ENCODE results near the gene ARHGAP10. TPM values are rescaled to one million over a fixed set of nuclear protein-coding genes. Genes with fewer than 3 reads are reported as not detected.

The ARHGAP10 gene
- total RNA-seq, 1 donor from 2014 or later: 15.5 TPM

- no peaks in the 10 kb centered on the region for H3K36me3 ChIP-seq (ENCODE audit: control insufficient read depth, insufficient read depth, low read length)
- no peak overlapping the region for H3K4me3 ChIP-seq (ENCODE audit: low read depth, low read length)
- H3K27me3 ChIP-seq (ENCODE audit: control insufficient read depth, insufficient read depth, low read length): no peaks in the 10 kb centered on the region
- DNase-seq (ENCODE audit: low read depth): no peak
- TF ChIP-seq, protein P1, sequence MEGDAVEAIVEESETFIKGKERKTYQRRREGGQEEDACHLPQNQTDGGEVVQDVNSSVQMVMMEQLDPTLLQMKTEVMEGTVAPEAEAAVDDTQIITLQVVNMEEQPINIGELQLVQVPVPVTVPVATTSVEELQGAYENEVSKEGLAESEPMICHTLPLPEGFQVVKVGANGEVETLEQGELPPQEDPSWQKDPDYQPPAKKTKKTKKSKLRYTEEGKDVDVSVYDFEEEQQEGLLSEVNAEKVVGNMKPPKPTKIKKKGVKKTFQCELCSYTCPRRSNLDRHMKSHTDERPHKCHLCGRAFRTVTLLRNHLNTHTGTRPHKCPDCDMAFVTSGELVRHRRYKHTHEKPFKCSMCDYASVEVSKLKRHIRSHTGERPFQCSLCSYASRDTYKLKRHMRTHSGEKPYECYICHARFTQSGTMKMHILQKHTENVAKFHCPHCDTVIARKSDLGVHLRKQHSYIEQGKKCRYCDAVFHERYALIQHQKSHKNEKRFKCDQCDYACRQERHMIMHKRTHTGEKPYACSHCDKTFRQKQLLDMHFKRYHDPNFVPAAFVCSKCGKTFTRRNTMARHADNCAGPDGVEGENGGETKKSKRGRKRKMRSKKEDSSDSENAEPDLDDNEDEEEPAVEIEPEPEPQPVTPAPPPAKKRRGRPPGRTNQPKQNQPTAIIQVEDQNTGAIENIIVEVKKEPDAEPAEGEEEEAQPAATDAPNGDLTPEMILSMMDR (IDR thresholded peaks at IDR 0.05; ENCODE audit: insufficient read depth, low read length, poor library complexity, severe bottlenecking): no peak
These were observed 357.7 kb downstream of the ARHGAP10 start for GRCh38 chr4:148089624-148090023.

DNA sequence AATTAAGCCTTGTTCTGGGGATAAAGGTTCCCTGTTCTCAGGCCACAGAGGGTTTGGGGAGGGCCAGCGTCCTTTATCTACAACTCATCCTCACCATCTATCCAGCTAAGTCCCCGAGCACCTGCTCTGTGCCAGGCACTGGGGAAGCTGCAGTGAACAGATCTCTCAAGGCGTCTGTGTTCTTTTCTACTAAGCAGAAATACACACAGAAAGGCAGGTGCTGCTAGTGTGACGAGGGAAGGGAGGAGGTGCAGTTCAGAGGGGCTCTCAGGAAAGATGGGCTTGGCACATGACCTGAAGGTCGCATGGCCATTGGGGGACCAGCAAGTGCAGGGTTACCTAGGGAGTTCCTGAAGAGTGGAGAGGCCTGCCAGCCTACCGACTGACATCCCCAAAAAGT, 358.1 kb downstream of the ARHGAP10 start:
- TF ChIP-seq, protein P1 (IDR thresholded peaks at IDR 0.05; ENCODE audit: insufficient read depth, low read length, poor library complexity, severe bottlenecking): no peak
- DNase-seq (ENCODE audit: low read depth): no peak
- no peak overlapping the region for H3K4me3 ChIP-seq (ENCODE audit: low read depth, low read length)
- H3K27me3 ChIP-seq (ENCODE audit: control insufficient read depth, insufficient read depth, low read length): no peaks in the 10 kb centered on the region
- no peaks in the 10 kb centered on the region for H3K36me3 ChIP-seq (ENCODE audit: control insufficient read depth, insufficient read depth, low read length)

- no peaks in the 10 kb centered on the region for H3K36me3 ChIP-seq (ENCODE audit: control insufficient read depth, insufficient read depth, low read length)
- DNase-seq (ENCODE audit: low read depth): no peak
- TF ChIP-seq, protein P1 (IDR thresholded peaks at IDR 0.05; ENCODE audit: insufficient read depth, low read length, poor library complexity, severe bottlenecking): no peak
- no peaks in the 10 kb centered on the region for H3K27me3 ChIP-seq (ENCODE audit: control insufficient read depth, insufficient read depth, low read length)
- H3K4me3 ChIP-seq (ENCODE audit: low read depth, low read length): no peak overlapping the region
These were observed 358.9 kb downstream of the ARHGAP10 start for GRCh38 chr4:148090503-148091476.

DNA sequence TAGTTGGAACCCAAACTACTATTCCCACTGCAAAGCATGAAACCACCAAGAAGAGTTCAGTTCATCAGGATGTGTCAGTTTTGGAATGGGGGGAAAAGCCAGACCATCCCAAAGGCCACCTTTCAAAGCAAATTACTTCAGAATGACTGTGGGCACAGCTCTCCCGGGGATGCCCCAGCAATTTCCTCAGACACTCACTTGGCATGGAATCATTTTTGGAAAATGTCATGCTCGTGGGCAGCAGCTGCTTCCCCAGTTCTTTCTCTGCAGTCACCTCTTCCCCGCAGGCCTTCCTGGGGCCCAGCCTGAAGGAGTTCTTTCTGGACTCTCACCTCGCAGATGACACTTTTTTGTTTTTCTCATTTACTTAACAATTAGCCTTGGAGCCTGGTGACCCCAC, 360.0 kb downstream of the ARHGAP10 start:
- no peak overlapping the region for H3K4me3 ChIP-seq (ENCODE audit: low read depth, low read length)
- no peaks in the 10 kb centered on the region for H3K27me3 ChIP-seq (ENCODE audit: control insufficient read depth, insufficient read depth, low read length)
- no peak for DNase-seq (ENCODE audit: low read depth)
- H3K36me3 ChIP-seq (ENCODE audit: control insufficient read depth, insufficient read depth, low read length): no peaks in the 10 kb centered on the region
- TF ChIP-seq, protein P1 (IDR thresholded peaks at IDR 0.05; ENCODE audit: insufficient read depth, low read length, poor library complexity, severe bottlenecking): no peak

GRCh38 chr4:148092316-148093014, 360.6 kb downstream of the ARHGAP10 start:
- TF ChIP-seq, protein P1 (IDR thresholded peaks at IDR 0.05; ENCODE audit: insufficient read depth, low read length, poor library complexity, severe bottlenecking): no peak
- Histone ChIP-seq H3K36me3 (ENCODE audit: control insufficient read depth, insufficient read depth, low read length) (no peaks in the 10 kb centered on the region), H3K4me3 (ENCODE audit: low read depth, low read length) (no peak overlapping the region), H3K27me3 (ENCODE audit: control insufficient read depth, insufficient read depth, low read length) (no peaks in the 10 kb centered on the region)
- no peak for DNase-seq (ENCODE audit: low read depth)

Measured in kidney epithelial cell (primary cell).